GM18907 (cell line): ENCODE data around the gene WFDC10A.
"Not testable (repeated sequence)": the region's sequence is repeated elsewhere in the genome, so short reads cannot be mapped to it uniquely, and the experiment has no call there.

Source experiments
- ATAC-seq: cut with Tn5 transposase; IDR thresholded peaks from one replicate; pipeline ENCODE4 v1.9.1; 2021; ENCODE audit warnings: mild to moderate bottlenecking, moderate library complexity; ENCODE audit not compliant: unreplicated experiment

WFDC10A gene

DNA sequence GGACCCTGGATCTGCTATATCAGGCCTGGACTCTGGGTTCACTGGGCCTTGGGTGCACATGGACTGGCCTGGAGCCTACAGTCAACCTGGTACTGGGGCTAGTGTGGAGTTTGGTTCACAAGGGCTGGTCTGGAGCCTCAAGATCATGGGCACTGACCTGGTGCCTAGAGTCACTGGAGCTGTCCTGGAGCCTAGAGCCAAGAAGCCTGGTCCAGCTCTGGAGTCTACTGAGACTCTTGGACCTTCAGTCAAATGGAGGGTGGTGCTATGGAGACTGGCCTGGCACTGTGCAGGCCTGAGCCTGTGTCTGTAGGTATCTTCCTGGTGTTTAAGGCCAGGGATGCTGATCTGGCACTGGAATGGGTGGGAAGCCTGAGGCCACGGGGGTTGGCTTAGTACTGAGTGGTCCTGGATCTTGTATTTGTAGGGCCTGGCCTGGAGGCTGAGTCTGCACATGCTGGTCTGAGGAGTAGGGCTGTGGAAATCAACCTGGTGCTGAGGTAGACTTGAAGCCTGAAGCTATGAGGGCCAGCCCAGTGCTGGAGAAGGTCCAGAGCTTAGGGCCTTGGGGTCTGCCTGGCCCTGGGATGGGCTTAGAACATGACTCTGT, 18.0 kb downstream of the WFDC10A start:
- ATAC-seq = no peak

- no peak for ATAC-seq
These were observed 19.8 kb downstream of the WFDC10A start for GRCh38 chr20:45649312-45649863.

- not testable (repeated sequence) for ATAC-seq
These were observed 22.2 kb downstream of the WFDC10A start for GRCh38 chr20:45651726-45652125.

- ATAC-seq = not testable (repeated sequence)
These were observed 27.5 kb downstream of the WFDC10A start for GRCh38 chr20:45657038-45657437.

- no peak for ATAC-seq
These were observed 40.6 kb downstream of the WFDC10A start, which contains the start of gene WFDC11 for GRCh38 chr20:45670139-45670538. Gene WFDC11 (minus strand): TSS chr20:45670239. CDS start chr20:45650600, 19,639 bp downstream.

DNA sequence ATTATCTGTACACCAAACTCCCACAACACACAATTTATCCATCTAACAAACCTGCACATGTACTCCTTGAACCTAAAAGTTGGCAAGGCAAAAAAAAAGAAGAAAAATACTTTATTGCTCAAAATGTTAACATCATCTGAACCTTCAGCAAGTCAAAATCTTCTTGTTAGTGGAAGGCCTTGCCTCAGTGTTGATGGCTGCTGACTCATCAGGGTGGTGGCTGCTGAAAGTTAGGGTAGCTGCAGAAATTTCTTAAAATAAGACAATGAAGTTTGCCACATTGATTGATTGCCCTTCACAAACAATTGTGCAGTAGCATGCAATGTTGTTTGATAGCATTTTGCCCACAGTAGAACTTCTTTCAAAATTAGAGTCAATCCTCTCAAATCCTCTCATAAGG, 43.2 kb downstream of the WFDC10A start:
- ATAC-seq = no peak

- ATAC-seq = no peak
These were observed 50.1 kb downstream of the WFDC10A start for GRCh38 chr20:45679650-45680049.
